SK-N-MC (cell line): ENCODE data around the gene SRGAP1.
"Not testable (repeated sequence)": the region's sequence is repeated elsewhere in the genome, so short reads cannot be mapped to it uniquely, and the experiment has no call there.

Source experiments
- DNase-seq: peaks from one replicate; pipeline ENCODE4 v3.0.0-alpha.2; 2011; ENCODE audit warnings: low read depth, low spot score
- H3K27ac ChIP-seq: fragments of 200-600 bp; sonication (generic); 2 replicates; pipeline ENCODE4 v1.5.1; 2016; ENCODE audit warnings: mixed run types
- H3K36me3 ChIP-seq: fragments of 200-600 bp; sonication (generic); 2 replicates; pipeline ENCODE4 v1.6.1; 2017; ENCODE audit warnings: antibody characterized with exemption, low read length, mixed read lengths; ENCODE audit not compliant: insufficient read depth
- H3K4me3 ChIP-seq: fragments of 200-600 bp; sonication (generic); 2 replicates; pipeline ENCODE4 v1.5.1; 2016
- H3K9ac ChIP-seq: fragments of 200-600 bp; sonication (generic); 2 replicates; pipeline ENCODE4 v1.8.0; 2017; ENCODE audit warnings: mixed run types, mixed read lengths; ENCODE audit not compliant: insufficient read length
- H3K9me3 ChIP-seq: fragments of 200-600 bp; sonication (generic); 2 replicates; pipeline ENCODE4 v1.6.1; 2017; ENCODE audit warnings: low read depth, mild to moderate bottlenecking, antibody characterized with exemption, low read length, moderate library complexity, mixed read lengths
- EZH2 ChIP-seq: fragments of 200-600 bp; sonication (generic); IDR thresholded peaks from one replicate; pipeline ENCODE4 v1.6.1; 2017; ENCODE audit warnings: antibody characterized with exemption
- FOXP2 ChIP-seq: optimal IDR thresholded peaks from 2 replicates; pipeline ENCODE3; 2011; ENCODE audit warnings: mild to moderate bottlenecking, moderate library complexity; ENCODE audit not compliant: insufficient read depth; ENCODE audit errors: extremely low read length, control extremely low read depth
- POLR2AphosphoS5 ChIP-seq: IDR thresholded peaks from 2 replicates; pipeline ENCODE4 v1.6.1; 2012; ENCODE audit warnings: mild to moderate bottlenecking, low read depth, low read length, borderline replicate concordance

SRGAP1 gene

DNA sequence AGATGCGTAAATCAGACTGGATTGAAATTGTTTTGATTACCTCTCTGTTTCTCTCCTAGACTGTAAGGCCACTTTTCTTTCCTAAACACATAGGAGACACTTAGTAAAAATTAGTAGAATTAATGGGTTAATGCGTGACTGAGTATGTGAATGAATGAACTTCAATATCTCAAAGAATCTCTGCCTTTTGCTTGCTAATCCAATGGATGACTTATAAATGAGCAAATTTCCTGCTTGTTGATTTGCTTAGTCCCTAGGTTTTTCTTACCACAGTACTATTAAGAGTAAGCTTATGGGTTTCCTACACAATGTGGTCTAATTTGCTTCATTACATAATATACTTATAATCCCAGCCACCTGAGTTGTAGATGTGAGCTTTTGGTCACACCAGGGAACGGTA lies 164.1 kb downstream of the SRGAP1 start:
- Histone ChIP-seq H3K4me3 (no peak overlapping the region), H3K36me3 (no peaks in the 10 kb centered on the region), H3K27ac (no peak overlapping the region), H3K9ac (no peak overlapping the region), H3K9me3 (no peaks in the 10 kb centered on the region)
- DNase-seq: no peak
- TF ChIP-seq POLR2AphosphoS5 (no peak), FOXP2 (no peak), EZH2 (no peak)

GRCh38 chr12:64009321-64010068 lies 165.0 kb downstream of the SRGAP1 start:
- H3K9ac ChIP-seq: no peak overlapping the region
- no peaks in the 10 kb centered on the region for H3K9me3 ChIP-seq
- H3K27ac ChIP-seq: no peak overlapping the region
- no peak for TF ChIP-seq FOXP2
- no peak for TF ChIP-seq EZH2
- TF ChIP-seq POLR2AphosphoS5: no peak
- H3K36me3 ChIP-seq: no peaks in the 10 kb centered on the region
- no peak for DNase-seq
- no peak overlapping the region for H3K4me3 ChIP-seq

GRCh38 chr12:64010069-64010686 lies 165.7 kb downstream of the SRGAP1 start:
- DNase-seq: no peak
- Histone ChIP-seq H3K27ac (no peak overlapping the region), H3K4me3 (no peak overlapping the region), H3K9me3 (no peaks in the 10 kb centered on the region), H3K36me3 (no peaks in the 10 kb centered on the region), H3K9ac (no peak overlapping the region)
- no peak for TF ChIP-seq EZH2
- TF ChIP-seq FOXP2: no peak
- TF ChIP-seq POLR2AphosphoS5: no peak

- Histone ChIP-seq H3K27ac (no peak overlapping the region), H3K36me3 (no peaks in the 10 kb centered on the region), H3K9me3 (no peaks in the 10 kb centered on the region), H3K4me3 (no peak overlapping the region), H3K9ac (no peak overlapping the region)
- TF ChIP-seq POLR2AphosphoS5: no peak
- TF ChIP-seq FOXP2: no peak
- no peak for TF ChIP-seq EZH2
- DNase-seq: no peak
Measured at GRCh38 chr12:64016521-64016920, 172.0 kb downstream of the SRGAP1 start.

GRCh38 chr12:64018116-64018515 lies 173.6 kb downstream of the SRGAP1 start:
- not testable (repeated sequence) for H3K4me3 ChIP-seq, H3K9me3 ChIP-seq, H3K27ac ChIP-seq, H3K9ac ChIP-seq, DNase-seq, H3K36me3 ChIP-seq

- H3K9me3 ChIP-seq: no peaks in the 10 kb centered on the region
- no peak for TF ChIP-seq POLR2AphosphoS5
- no peak overlapping the region for H3K27ac ChIP-seq
- no peak overlapping the region for H3K9ac ChIP-seq
- no peak for DNase-seq
- H3K36me3 ChIP-seq: no peaks in the 10 kb centered on the region
- no peak overlapping the region for H3K4me3 ChIP-seq
Measured at GRCh38 chr12:64018524-64018923, 174.0 kb downstream of the SRGAP1 start.

DNA sequence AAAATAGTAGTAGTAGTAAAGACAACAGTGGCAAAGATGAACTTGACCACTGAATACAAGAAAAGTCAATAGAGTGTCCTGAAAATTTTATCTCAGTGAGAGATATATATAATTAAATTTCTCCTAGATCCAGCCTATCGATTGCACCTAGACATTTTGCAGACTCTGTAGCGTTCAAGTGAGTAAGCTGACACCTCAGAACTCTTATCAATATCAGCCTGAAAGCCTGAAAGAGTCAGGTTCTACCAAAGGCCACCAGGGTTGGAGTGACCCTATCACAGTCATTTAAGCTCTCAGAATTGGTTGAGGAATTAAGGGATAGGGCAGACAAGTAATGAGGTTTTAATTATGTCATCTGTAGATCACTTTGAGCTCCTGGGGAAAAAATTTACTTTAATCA lies 174.6 kb downstream of the SRGAP1 start:
- no peak overlapping the region for H3K27ac ChIP-seq
- no peaks in the 10 kb centered on the region for H3K36me3 ChIP-seq
- H3K4me3 ChIP-seq: no peak overlapping the region
- no peak for TF ChIP-seq FOXP2
- TF ChIP-seq EZH2: no peak
- TF ChIP-seq POLR2AphosphoS5: no peak
- H3K9me3 ChIP-seq: no peaks in the 10 kb centered on the region
- no peak for DNase-seq
- H3K9ac ChIP-seq: no peak overlapping the region

DNA sequence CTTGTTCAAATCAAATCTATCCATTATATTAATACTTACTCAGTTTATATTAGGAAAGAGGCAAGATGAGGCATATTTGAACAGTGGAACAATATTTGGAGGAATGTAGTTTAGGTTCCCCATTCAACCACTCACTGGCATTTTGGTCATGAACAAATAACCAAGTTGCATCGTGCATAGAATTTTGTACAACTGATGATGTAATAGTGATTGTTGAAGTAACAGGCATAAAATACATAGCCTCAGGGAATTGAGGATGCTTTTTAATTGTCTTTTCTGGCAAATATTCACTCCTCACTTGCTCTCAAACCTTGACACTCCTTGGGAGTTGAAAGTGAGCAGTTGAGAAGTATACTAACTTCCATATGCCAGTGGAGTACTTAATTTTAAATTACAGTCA lies 175.2 kb downstream of the SRGAP1 start:
- Histone ChIP-seq H3K36me3 (no peaks in the 10 kb centered on the region), H3K4me3 (no peak overlapping the region), H3K27ac (no peak overlapping the region), H3K9ac (no peak overlapping the region), H3K9me3 (no peaks in the 10 kb centered on the region)
- no peak for DNase-seq
- no peak for TF ChIP-seq POLR2AphosphoS5
- TF ChIP-seq EZH2: no peak
- TF ChIP-seq FOXP2: no peak
